ENCODE measurements around the gene ST3GAL6.

- no peak for TF ChIP-seq CTCF (IDR thresholded peaks at IDR 0.05)
- no peak for TF ChIP-seq POLR2AphosphoS5 (IDR thresholded peaks at IDR 0.05)
- no peak for TF ChIP-seq POLR2A (IDR thresholded peaks at IDR 0.05)
Observed at GRCh38 chr3:98739266-98739665, 23.9 kb upstream of the ST3GAL6 start.
